ENCODE results near the gene FRMD4A.

FRMD4A gene

GRCh38 chr10:13624630-13625029, 706.1 kb downstream of the FRMD4A start:
- DNase-seq = no peak

GRCh38 chr10:13621931-13622330, 708.8 kb downstream of the FRMD4A start:
- no peak for DNase-seq

- no peak for DNase-seq
Measured at GRCh38 chr10:13617116-13617515, 713.6 kb downstream of the FRMD4A start.

GRCh38 chr10:13615650-13616300, 714.9 kb downstream of the FRMD4A start:
- DNase-seq = no peak

GRCh38 chr10:13614530-13615332, 716.0 kb downstream of the FRMD4A start:
- DNase-seq = no peak

- no peak for DNase-seq
Measured at GRCh38 chr10:13613519-13613918, 717.2 kb downstream of the FRMD4A start.

- DNase-seq = no peak
Measured at GRCh38 chr10:13612654-13613373, 717.9 kb downstream of the FRMD4A start.

GRCh38 chr10:13608246-13608853, 722.4 kb downstream of the FRMD4A start:
- no peak for DNase-seq

- no peak for DNase-seq
Measured at GRCh38 chr10:13604357-13605040, 726.2 kb downstream of the FRMD4A start.

GRCh38 chr10:13597909-13598308, 732.8 kb downstream of the FRMD4A start:
- no peak for DNase-seq

- DNase-seq = no peak
Measured at GRCh38 chr10:13594641-13595040, 736.1 kb downstream of the FRMD4A start.
